AG04450 (cell line): ENCODE measurements around the gene MGAT4C. TPM values are rescaled to one million over a fixed set of nuclear protein-coding genes. Genes with fewer than 3 reads are reported as not detected.
A peak's percentile ranks its signal among the peaks of the same experiment; 100 is the strongest.

ENCODE experiments used
- CTCF ChIA-PET: fragments of 300-600, 350-600 bp; formaldehyde crosslinking; extraction: SDS; loops from one replicate; lab custom pipeline; 2022; ENCODE audit warnings: antibody characterized with exemption, inconsistent platforms; lab: Charles Lee
- POLR2A ChIA-PET: fragments of 350-600 bp; formaldehyde crosslinking; extraction: SDS; loops from one replicate; lab custom pipeline; 2021; ENCODE audit warnings: antibody characterized with exemption, inconsistent platforms; lab: Yijun Ruan, JAX
- DNase-seq: peaks from one replicate; pipeline ENCODE4 v3.0.0-alpha.2; 2011; ENCODE audit warnings: low read depth, low spot score
- H3K27ac ChIP-seq: one replicate; pipeline ENCODE4 v1.5.1; 2012; ENCODE audit warnings: low read depth, low read length, control low read depth
- H3K27me3 ChIP-seq: one replicate; pipeline ENCODE4 v1.6.0; 2012; ENCODE audit warnings: low read length; ENCODE audit not compliant: control insufficient read depth, insufficient read depth
- H3K4me3 ChIP-seq: 2 replicates; pipeline ENCODE4 v1.5.1; 2011; ENCODE audit warnings: mild to moderate bottlenecking, low read depth, low read length, control low read depth
- H3K9me3 ChIP-seq: 2 replicates; pipeline ENCODE4 v1.5.1; 2012; ENCODE audit warnings: low read length; ENCODE audit not compliant: control insufficient read depth, insufficient read depth
- polyA plus RNA-seq: library from polyadenylated mRNA; depleted of rRNA; stranded (reverse); fragments of >200 nt; gene quantifications from 2 replicates; pipeline ENCODE4 v1.2.3, GENCODE V29; 2011
- TF ChIP-seq, protein P1 (sequence below): IDR thresholded peaks from 2 replicates; pipeline ENCODE4 v1.5.1; 2011; ENCODE audit warnings: low read depth, low read length, control low read depth, inconsistent platforms

MGAT4C gene
- polyA plus RNA-seq, 1 experiment, result not detected

DNA sequence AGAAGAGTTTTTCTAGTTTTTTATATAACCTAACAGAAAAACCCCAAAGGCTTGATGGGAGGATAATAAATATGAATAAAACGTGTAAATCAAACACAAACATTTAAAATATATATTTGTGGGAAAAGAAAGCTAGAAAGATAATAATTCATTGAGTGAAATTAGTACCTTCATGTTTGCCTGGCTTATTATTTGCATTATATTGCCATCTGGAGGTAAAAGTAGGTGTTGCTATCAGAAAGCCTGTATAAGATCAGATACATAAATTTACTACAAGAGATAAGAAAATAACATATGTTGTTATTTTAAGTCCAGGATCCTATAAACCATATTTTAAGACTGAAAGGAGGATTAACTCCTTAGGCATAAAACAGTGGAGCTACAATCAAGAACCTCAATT is 304.4 kb downstream of the MGAT4C start:
- no peak overlapping the region for H3K4me3 ChIP-seq
- ChIA-PET POLR2A (no interaction called here), CTCF (interaction anchor here (0.8 to 2.3 kb wide), 7 partner anchors 9 to 963 kb away, joined by 3 to 14 read pairs (median 5); no protein-coding TSS in a partner anchor)
- H3K27me3 ChIP-seq, result no peaks in the 10 kb centered on the region
- H3K27ac ChIP-seq, result no peak overlapping the region
- DNase-seq, result no peak
- TF ChIP-seq, protein P1, sequence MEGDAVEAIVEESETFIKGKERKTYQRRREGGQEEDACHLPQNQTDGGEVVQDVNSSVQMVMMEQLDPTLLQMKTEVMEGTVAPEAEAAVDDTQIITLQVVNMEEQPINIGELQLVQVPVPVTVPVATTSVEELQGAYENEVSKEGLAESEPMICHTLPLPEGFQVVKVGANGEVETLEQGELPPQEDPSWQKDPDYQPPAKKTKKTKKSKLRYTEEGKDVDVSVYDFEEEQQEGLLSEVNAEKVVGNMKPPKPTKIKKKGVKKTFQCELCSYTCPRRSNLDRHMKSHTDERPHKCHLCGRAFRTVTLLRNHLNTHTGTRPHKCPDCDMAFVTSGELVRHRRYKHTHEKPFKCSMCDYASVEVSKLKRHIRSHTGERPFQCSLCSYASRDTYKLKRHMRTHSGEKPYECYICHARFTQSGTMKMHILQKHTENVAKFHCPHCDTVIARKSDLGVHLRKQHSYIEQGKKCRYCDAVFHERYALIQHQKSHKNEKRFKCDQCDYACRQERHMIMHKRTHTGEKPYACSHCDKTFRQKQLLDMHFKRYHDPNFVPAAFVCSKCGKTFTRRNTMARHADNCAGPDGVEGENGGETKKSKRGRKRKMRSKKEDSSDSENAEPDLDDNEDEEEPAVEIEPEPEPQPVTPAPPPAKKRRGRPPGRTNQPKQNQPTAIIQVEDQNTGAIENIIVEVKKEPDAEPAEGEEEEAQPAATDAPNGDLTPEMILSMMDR, result peak; percentile 49
- H3K9me3 ChIP-seq, result no peaks in the 10 kb centered on the region

DNA sequence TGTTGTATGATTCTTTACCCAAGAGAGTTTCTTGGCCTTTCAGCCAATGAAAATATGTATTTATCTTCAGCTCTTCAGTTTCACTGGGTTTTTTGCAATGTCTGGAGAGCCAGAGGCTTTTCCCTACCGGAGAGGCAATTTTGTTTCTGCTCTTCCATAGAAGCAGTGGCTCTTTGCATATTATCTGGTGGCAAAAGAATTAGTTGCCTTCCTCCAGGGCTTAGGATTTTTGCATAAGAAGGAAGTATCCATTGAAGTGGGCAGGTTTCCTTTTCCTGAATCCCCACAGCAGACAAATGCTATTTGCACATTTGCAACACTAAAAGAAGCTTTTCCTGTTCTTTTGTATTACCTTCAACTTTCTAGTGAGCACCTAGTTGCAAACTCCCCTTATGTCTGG is 306.9 kb downstream of the MGAT4C start:
- CTCF ChIA-PET, result interaction anchor here (1.5 kb wide), 1 partner anchor 28 kb away, joined by 3 read pairs; no protein-coding TSS in a partner anchor
- Histone ChIP-seq H3K27me3 (no peaks in the 10 kb centered on the region), H3K27ac (no peak overlapping the region), H3K4me3 (no peak overlapping the region), H3K9me3 (no peaks in the 10 kb centered on the region)
- POLR2A ChIA-PET, result no interaction called here
- TF ChIP-seq, protein P1, result no peak
- no peak for DNase-seq

DNA sequence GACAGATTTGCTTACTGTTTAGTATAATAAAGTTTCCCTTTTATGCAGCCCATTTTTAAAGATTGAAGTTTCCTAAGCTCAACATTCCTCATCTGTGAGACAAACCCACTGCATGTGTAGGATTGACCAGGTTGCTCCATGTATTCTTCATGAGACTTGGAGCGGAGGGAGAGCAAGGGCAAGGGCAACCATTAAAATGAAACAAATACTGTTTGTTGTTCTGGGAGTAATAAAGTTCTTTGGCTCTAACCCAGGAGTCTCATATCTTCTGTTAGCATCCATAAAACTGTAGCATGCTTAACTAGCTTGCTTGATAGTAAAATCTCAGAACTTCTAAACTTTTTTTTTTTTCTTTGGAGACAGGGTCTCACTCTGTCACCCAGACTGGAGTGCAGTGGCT is 307.9 kb downstream of the MGAT4C start:
- no peaks in the 10 kb centered on the region for H3K9me3 ChIP-seq
- POLR2A ChIA-PET, result no interaction called here
- no peak overlapping the region for H3K27ac ChIP-seq
- H3K27me3 ChIP-seq, result no peaks in the 10 kb centered on the region
- CTCF ChIA-PET, result no interaction called here
- TF ChIP-seq, protein P1, result no peak
- no peak for DNase-seq
- no peak overlapping the region for H3K4me3 ChIP-seq

DNA sequence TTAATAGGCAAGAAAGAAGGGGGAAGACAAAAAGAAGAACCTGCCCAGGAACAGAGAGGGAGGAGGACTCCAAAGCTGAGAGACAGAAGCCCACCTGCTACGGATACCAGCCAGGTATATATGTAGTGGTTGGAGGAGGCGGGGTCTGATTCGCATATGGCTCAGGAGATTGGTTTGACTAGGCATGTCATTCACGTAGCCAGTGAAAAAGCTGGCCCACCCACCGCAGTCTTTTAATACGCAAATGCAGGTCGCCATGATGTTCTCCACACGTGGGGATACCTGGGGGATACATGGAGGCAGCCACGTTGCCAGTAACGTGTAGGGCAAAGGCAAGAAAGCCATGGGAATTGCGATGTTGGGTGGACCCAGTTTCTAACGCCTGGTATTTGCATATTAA is 308.9 kb downstream of the MGAT4C start:
- ChIA-PET POLR2A (no interaction called here), CTCF (no interaction called here)
- TF ChIP-seq, protein P1, result no peak
- DNase-seq, result no peak
- no peaks in the 10 kb centered on the region for H3K27me3 ChIP-seq
- H3K9me3 ChIP-seq, result no peaks in the 10 kb centered on the region
- no peak overlapping the region for H3K4me3 ChIP-seq
- no peak overlapping the region for H3K27ac ChIP-seq

DNA sequence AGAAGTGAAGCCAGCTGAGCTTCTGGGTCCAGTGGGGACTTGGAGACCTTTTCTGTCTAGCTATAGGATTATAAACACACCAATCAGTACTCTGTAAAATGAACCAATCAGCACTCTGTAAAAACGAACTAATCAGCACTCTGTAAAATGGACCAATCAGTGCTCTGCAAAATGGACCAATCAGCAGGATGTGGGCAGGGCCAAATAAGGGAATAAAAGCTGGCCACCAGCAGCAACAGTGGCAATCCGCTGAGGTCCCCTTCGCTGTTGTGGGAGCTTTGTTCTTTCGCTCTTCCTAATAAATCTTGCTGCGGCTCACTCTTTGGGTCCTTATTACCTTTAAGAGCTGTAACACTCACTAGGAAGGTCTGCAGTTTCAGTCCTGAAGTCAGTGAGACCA is 309.8 kb downstream of the MGAT4C start:
- Histone ChIP-seq H3K27me3 (no peaks in the 10 kb centered on the region), H3K27ac (no peak overlapping the region), H3K4me3 (no peak overlapping the region), H3K9me3 (no peaks in the 10 kb centered on the region)
- ChIA-PET POLR2A (no interaction called here), CTCF (interaction anchor here (1.4 kb wide), 1 partner anchor 25 kb away, joined by 5 read pairs; no protein-coding TSS in a partner anchor)
- TF ChIP-seq, protein P1, result no peak
- no peak for DNase-seq
